Bronchial epithelial cell (primary cell): ENCODE data around the gene CCDC197. TPM values are rescaled to one million over a fixed set of nuclear protein-coding genes. Genes with fewer than 3 reads are reported as not detected.

Experiments used
- DNase-seq: peaks from one replicate; pipeline ENCODE4 v3.0.0-alpha.2; 2010; ENCODE audit warnings: low read depth
- FAIRE-seq: peaks from 2 replicates; lab custom pipeline; 2011; peaks lifted over from hg19 to GRCh38; lab: Jason Lieb, UNC
- H3K27me3 ChIP-seq: 2 replicates; pipeline ENCODE4 v1.5.1; 2011; ENCODE audit warnings: low read length; ENCODE audit not compliant: control insufficient read depth, insufficient read depth
- H3K36me3 ChIP-seq: 2 replicates; pipeline ENCODE4 v1.5.1; 2011; ENCODE audit warnings: low read length; ENCODE audit not compliant: control insufficient read depth, insufficient read depth
- H3K4me3 ChIP-seq: 2 replicates; pipeline ENCODE4 v1.5.1; 2011; ENCODE audit warnings: mild to moderate bottlenecking, low read depth, low read length, control low read depth
- total RNA-seq: library from RNA; depleted of rRNA; stranded (reverse); fragments of >200 nt; gene quantifications from 2 replicates; pipeline ENCODE4 v1.2.1, GENCODE V29; 2014
- TF ChIP-seq, protein P1 (sequence below): IDR thresholded peaks from 2 replicates; pipeline ENCODE4 v1.5.1; 2011; ENCODE audit warnings: mild to moderate bottlenecking, moderate library complexity, low read length, control low read depth, inconsistent platforms; ENCODE audit not compliant: insufficient read depth, severe bottlenecking

The CCDC197 gene
- total RNA-seq, 1 donor from 2014 or later, result not detected

DNA sequence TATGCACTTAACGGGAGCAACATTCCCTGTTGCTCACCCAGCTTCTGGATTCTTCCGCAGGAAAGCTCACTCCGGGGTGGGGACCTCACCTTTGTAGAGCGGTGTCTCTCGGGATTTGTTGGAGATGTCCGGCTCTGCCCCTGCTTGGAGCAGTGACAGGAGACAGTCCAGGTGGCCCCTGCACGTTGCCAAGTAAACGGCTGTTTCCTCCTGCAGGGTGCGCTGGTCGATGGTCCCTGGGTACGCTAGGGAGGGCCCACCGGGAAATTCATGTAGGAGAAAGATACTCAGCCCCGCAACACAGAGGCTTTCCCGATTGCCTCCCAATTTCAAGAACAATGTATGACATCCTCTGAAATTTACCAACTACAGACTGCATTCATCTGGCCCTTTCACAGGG, 43.8 kb upstream of the CCDC197 start:
- TF ChIP-seq, protein P1, sequence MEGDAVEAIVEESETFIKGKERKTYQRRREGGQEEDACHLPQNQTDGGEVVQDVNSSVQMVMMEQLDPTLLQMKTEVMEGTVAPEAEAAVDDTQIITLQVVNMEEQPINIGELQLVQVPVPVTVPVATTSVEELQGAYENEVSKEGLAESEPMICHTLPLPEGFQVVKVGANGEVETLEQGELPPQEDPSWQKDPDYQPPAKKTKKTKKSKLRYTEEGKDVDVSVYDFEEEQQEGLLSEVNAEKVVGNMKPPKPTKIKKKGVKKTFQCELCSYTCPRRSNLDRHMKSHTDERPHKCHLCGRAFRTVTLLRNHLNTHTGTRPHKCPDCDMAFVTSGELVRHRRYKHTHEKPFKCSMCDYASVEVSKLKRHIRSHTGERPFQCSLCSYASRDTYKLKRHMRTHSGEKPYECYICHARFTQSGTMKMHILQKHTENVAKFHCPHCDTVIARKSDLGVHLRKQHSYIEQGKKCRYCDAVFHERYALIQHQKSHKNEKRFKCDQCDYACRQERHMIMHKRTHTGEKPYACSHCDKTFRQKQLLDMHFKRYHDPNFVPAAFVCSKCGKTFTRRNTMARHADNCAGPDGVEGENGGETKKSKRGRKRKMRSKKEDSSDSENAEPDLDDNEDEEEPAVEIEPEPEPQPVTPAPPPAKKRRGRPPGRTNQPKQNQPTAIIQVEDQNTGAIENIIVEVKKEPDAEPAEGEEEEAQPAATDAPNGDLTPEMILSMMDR, result no peak
- no peaks in the 10 kb centered on the region for H3K27me3 ChIP-seq
- DNase-seq (no peak), FAIRE-seq (no peak)
- H3K4me3 ChIP-seq, result no peak overlapping the region
- H3K36me3 ChIP-seq, result no peaks in the 10 kb centered on the region

DNA sequence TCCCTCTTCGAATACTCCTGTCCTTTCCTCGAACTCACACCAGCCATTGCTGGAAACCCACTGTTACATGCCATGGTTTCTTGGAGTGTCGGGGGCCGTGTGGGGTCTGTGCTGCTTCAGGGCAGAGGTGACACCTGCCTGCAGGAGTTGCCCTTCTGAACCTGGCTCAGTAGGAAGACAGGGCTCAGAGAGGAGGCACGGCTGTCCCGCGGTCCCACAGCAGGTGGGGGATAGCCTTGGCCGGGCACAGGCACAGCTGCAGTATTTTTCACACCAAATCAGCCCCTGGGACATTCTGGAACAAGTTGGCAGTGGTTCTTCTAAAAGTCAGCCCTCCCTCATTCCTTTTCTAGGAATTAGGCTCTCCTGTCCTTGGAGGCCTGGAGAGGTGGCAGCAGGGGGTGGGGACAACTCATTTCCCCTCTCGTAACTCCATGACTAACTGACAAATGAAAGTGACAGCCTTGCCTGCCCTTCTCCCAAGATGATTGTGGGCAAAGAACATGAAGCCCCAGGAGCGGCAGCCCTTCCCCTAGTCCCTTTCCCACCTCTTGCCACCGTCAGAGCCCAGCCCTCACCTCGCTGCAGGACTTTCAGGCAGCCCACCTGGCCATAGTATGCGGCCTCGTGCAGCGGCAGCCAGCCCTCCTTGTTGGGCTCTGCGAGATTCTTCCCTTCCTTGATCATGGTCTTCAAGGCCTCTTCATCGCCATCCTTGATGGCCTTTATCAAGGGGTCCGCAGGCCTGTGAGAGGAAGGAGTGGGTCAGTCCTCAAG, 43.2 kb upstream of the CCDC197 start:
- TF ChIP-seq, protein P1, result no peak
- no peaks in the 10 kb centered on the region for H3K36me3 ChIP-seq
- no peak for FAIRE-seq
- no peak for DNase-seq
- H3K27me3 ChIP-seq, result no peaks in the 10 kb centered on the region
- H3K4me3 ChIP-seq, result no peak overlapping the region

DNA sequence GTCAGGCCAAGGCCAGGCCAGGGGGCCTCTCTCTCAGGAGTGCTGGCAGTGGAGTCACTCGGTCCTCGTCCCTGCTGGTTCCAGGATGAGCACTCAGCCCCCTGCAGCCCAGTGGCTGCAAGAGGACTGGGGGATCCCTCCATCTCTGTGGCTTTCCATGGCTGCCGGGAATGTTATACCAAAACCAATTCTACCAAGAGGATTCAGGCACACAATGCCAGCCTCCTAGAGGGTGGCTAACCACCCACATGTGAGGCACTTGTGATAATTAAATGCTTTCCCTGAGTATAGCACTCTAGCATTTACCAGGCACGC, 42.6 kb upstream of the CCDC197 start:
- H3K4me3 ChIP-seq, result no peak overlapping the region
- H3K36me3 ChIP-seq, result no peaks in the 10 kb centered on the region
- DNase-seq (no peak), FAIRE-seq (no peak)
- no peaks in the 10 kb centered on the region for H3K27me3 ChIP-seq
- TF ChIP-seq, protein P1, result no peak

DNA sequence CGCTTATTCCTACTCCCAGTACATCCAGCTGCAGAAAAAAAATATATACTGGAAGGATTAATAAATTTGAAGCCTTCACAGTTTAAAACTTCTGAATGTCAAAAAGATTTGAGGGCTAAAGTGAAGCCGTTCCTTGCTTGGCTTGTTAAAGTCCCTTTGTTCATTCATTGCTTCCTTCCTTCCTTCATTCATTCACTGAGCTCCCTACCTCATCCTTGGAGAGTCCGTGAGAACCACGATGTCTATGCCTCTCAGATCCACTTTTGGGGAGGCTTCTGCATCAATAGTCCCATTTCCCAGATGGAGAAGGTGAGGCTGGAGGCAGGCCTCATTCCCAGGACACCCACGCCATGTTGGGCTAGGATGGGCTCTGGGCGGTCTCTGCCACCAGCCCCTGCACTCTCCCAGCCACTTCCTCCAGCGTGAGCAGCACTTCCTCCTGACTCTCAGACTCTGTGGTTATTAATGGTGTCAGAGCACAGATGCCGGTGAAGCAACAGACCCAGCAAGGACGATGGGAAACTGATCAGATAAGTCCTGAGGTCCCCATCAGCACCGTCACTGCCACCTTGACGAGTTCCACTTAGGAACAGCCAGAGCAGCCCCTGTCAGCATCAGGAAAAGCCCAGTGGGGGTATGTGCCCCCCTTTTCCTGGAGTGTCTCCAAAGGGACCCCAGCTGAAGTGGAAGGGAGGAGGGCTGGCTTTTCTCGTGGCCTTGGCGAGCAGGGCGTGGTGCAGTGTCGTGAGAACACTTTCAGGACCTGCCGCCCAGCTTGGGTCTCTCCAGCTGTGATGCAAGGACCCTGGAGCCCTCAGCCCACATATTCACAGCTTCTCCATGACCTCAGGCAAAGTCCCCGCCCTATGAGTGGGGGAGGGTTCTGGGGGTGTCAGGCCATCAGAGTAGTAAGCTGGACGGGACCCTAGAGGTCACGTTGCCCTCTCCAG, 41.9 kb upstream of the CCDC197 start:
- FAIRE-seq, result no peak
- Histone ChIP-seq H3K27me3 (no peaks in the 10 kb centered on the region), H3K4me3 (no peak overlapping the region), H3K36me3 (no peaks in the 10 kb centered on the region)
- DNase-seq, result no peak
- TF ChIP-seq, protein P1, result no peak

DNA sequence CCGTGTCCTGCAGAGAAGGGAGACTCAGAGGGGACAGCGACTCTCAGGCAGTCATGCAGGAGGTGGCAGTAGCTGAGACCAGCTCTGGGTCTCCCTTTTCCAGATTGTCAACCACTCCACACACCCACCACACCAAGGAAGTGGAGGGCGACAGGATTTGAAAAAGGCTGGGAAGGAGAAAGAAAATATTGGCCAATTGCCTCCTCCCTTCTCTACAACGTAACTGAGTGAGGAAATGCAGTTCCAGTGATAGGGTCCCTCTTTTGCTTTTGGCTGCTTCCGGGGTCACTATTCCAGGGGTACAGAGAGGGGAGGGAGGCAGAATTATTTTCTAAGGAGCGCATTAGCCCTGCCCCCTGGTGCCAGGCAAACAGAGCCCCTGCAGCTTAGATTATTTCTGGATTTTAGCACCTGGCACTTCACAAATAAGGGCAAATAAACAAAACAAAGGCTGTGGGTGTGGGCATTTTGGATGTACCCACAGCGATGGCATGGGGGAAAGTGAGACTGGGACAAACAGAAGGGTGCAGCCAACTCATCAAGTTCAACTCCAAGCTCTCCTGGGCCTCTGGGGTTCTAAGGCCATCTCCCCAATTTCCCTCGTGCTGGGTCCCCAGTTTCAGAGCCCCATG, 41.1 kb upstream of the CCDC197 start:
- H3K36me3 ChIP-seq, result no peaks in the 10 kb centered on the region
- H3K27me3 ChIP-seq, result no peaks in the 10 kb centered on the region
- no peak overlapping the region for H3K4me3 ChIP-seq
- TF ChIP-seq, protein P1, result no peak
- DNase-seq, result no peak
- FAIRE-seq, result no peak
